SU-DHL-6 (cell line): ENCODE results near the gene EIF4E1B.

Source experiments
- H2AFZ ChIP-seq: fragments of 200-600 bp; sonication (generic); 2 replicates; pipeline ENCODE4 v1.6.1; 2014; ENCODE audit warnings: low read depth, mild to moderate bottlenecking, moderate library complexity, mixed read lengths, antibody characterized with exemption, low read length; ENCODE audit not compliant: severe bottlenecking
- H3F3A ChIP-seq: fragments of 200-600 bp; shearing (Covaris generic); 2 replicates; pipeline ENCODE4 v1.6.0; 2016; ENCODE audit warnings: antibody characterized with exemption, mild to moderate bottlenecking; ENCODE audit not compliant: insufficient read depth
- H3K27ac ChIP-seq: fragments of 200-600 bp; sonication (generic); 2 replicates; pipeline ENCODE4 v1.5.1; 2016; ENCODE audit warnings: low read depth, mild to moderate bottlenecking, low read length, moderate library complexity, mixed read lengths
- H3K27me3 ChIP-seq: fragments of 200-600 bp; sonication (generic), shearing (Covaris generic); 2 replicates; pipeline ENCODE4 v1.6.0; 2014; ENCODE audit warnings: mild to moderate bottlenecking, low read length
- H3K36me3 ChIP-seq: fragments of 200-600 bp; sonication (generic); 2 replicates; pipeline ENCODE4 v1.6.1; 2014; ENCODE audit warnings: mild to moderate bottlenecking, low read length, mixed read lengths
- H3K4me2 ChIP-seq: fragments of 300-600, 200-600 bp; shearing (Covaris generic), sonication (generic); 2 replicates; pipeline ENCODE4 v1.6.0; 2014; ENCODE audit warnings: low read length, low read depth, mild to moderate bottlenecking; ENCODE audit not compliant: poor library complexity, severe bottlenecking
- H3K4me3 ChIP-seq: fragments of 200-600 bp; sonication (generic); 2 replicates; pipeline ENCODE4 v1.5.1; 2014; ENCODE audit warnings: antibody characterized with exemption, low read length, mild to moderate bottlenecking, mixed read lengths; ENCODE audit not compliant: insufficient read depth, poor library complexity, severe bottlenecking
- H3K79me2 ChIP-seq: fragments of 200-600 bp; sonication (generic); 2 replicates; pipeline ENCODE4 v1.6.1; 2014; ENCODE audit warnings: mild to moderate bottlenecking, low read length, moderate library complexity; ENCODE audit not compliant: insufficient read depth
- H3K9ac ChIP-seq: fragments of 200-600 bp; sonication (generic); 2 replicates; pipeline ENCODE4 v1.7.0; 2014; ENCODE audit warnings: mild to moderate bottlenecking, low read length
- H3K9me2 ChIP-seq: fragments of 200-600 bp; sonication (generic); replicated peaks from 2 replicates; pipeline ENCODE4 v1.6.1; 2014; ENCODE audit warnings: low read length; ENCODE audit not compliant: insufficient read depth
- H3K9me3 ChIP-seq: fragments of 200-600 bp; sonication (generic); 2 replicates; pipeline ENCODE4 v1.6.1; 2014; ENCODE audit warnings: low read length, mixed read lengths; ENCODE audit not compliant: insufficient read depth
- H4K20me1 ChIP-seq: fragments of 200-600 bp; sonication (generic); 2 replicates; pipeline ENCODE4 v1.6.1; 2014; ENCODE audit warnings: low read depth, mild to moderate bottlenecking, antibody characterized with exemption, low read length, moderate library complexity, mixed read lengths
- CTCF ChIP-seq: fragments of 200-600 bp; sonication (generic); IDR thresholded peaks from one replicate; pipeline ENCODE4 v1.5.1; 2017; ENCODE audit warnings: antibody characterized with exemption, mild to moderate bottlenecking, low read length, moderate library complexity; ENCODE audit not compliant: insufficient read depth, poor library complexity, severe bottlenecking
- EZH2phosphoT487 ChIP-seq: fragments of 200-600 bp; sonication (generic), shearing (Covaris generic); conservative IDR thresholded peaks from 2 replicates; pipeline ENCODE4 v1.6.1; 2018; ENCODE audit warnings: mild to moderate bottlenecking, antibody characterized with exemption, low read length, moderate library complexity, mixed read lengths

Gene EIF4E1B

GRCh38 chr5:176664479-176664878 lies 34.0 kb downstream of the EIF4E1B start:
- Histone ChIP-seq H3K9me2 (no peaks in the 10 kb centered on the region), H3K79me2 (no peaks in the 10 kb centered on the region), H3K27me3 (no peaks in the 10 kb centered on the region; the same call in 1 of the 2 replicates), H3F3A (no peaks in the 10 kb centered on the region), H3K36me3 (no peaks in the 10 kb centered on the region), H3K4me3 (no peak overlapping the region), H3K27ac (no peak overlapping the region), H3K4me2 (no peak overlapping the region), H3K9ac (no peak overlapping the region), H3K9me3 (no peaks in the 10 kb centered on the region), H2AFZ (no peak overlapping the region), H4K20me1 (no peaks in the 10 kb centered on the region)
- TF ChIP-seq EZH2phosphoT487, result no peak
- no peak for TF ChIP-seq CTCF

- Histone ChIP-seq H3F3A (no peaks in the 10 kb centered on the region), H3K27me3 (no peaks in the 10 kb centered on the region; the same call in 1 of the 2 replicates), H3K4me2 (no peak overlapping the region), H2AFZ (no peak overlapping the region), H3K9me3 (no peaks in the 10 kb centered on the region), H3K9ac (no peak overlapping the region), H4K20me1 (no peaks in the 10 kb centered on the region), H3K36me3 (no peaks in the 10 kb centered on the region), H3K27ac (no peak overlapping the region), H3K79me2 (no peaks in the 10 kb centered on the region), H3K9me2 (no peaks in the 10 kb centered on the region), H3K4me3 (no peak overlapping the region)
- TF ChIP-seq CTCF, result no peak
Observed at GRCh38 chr5:176664886-176665285, 34.4 kb downstream of the EIF4E1B start.

GRCh38 chr5:176665517-176665916 lies 35.0 kb downstream of the EIF4E1B start:
- no peaks in the 10 kb centered on the region for H3K9me3 ChIP-seq
- no peaks in the 10 kb centered on the region for H3F3A ChIP-seq
- H3K4me3 ChIP-seq, result no peak overlapping the region
- H3K4me2 ChIP-seq, result no peak overlapping the region
- no peaks in the 10 kb centered on the region for H3K79me2 ChIP-seq
- no peaks in the 10 kb centered on the region for H4K20me1 ChIP-seq
- H3K9ac ChIP-seq, result no peak overlapping the region
- no peaks in the 10 kb centered on the region; the same call in 1 of the 2 replicates for H3K27me3 ChIP-seq
- no peak for TF ChIP-seq EZH2phosphoT487
- TF ChIP-seq CTCF, result no peak
- H3K27ac ChIP-seq, result no peak overlapping the region
- no peaks in the 10 kb centered on the region for H3K36me3 ChIP-seq
- H2AFZ ChIP-seq, result no peak overlapping the region
- no peaks in the 10 kb centered on the region for H3K9me2 ChIP-seq
